Measurements from ENCODE around the gene EHMT2.

- no peak for TF ChIP-seq CTCF (IDR thresholded peaks at IDR 0.05; ENCODE audit: insufficient read depth, low read depth, low read length)
- TF ChIP-seq EZH2 (IDR thresholded peaks at IDR 0.05; ENCODE audit: insufficient read depth, low read length) = no peak
These were observed 29.9 kb upstream of the EHMT2 start, which contains the start of gene C2 for GRCh38 chr6:31927242-31927862.

Data from astrocyte (in vitro differentiated cells and primary cell).